Activated CD8-positive, alpha-beta memory T cell treated with anti-CD3 and anti-CD28 coated beads, Interleukin-2, amount 10 ng/mL, durations not matched to agents 7 days and 5 days (primary cell): ENCODE data around the gene HOGA1. TPM values are rescaled to one million over a fixed set of nuclear protein-coding genes. Genes with fewer than 3 reads are reported as not detected.
"Not testable (repeated sequence)": the region's sequence is repeated elsewhere in the genome, so short reads cannot be mapped to it uniquely, and the experiment has no call there.

Experiments
- ATAC-seq: fragments of 150-1000 bp; cut with Tn5 transposase; one replicate; pipeline ENCODE4 v1.10.0; 2021; ENCODE audit warnings: moderate library complexity
- CTCF ChIA-PET: fragments of 350-600 bp; sonication (Branson Sonifier 250); formaldehyde crosslinking; loops from one replicate; lab custom pipeline; 2021; ENCODE audit warnings: antibody characterized with exemption; lab: Charles Lee
- DNase-seq: peaks from one replicate; pipeline ENCODE4 v3.0.0-alpha.2; 2020
- H3K27ac Mint-ChIP-seq: one replicate; pipeline ENCODE4 v1.8.0; 2021; ENCODE audit warnings: mild to moderate bottlenecking, mixed read lengths
- H3K27me3 Mint-ChIP-seq: one replicate; pipeline ENCODE4 v1.8.0; 2021; ENCODE audit warnings: mixed read lengths
- H3K36me3 Mint-ChIP-seq: one replicate; pipeline ENCODE4 v1.8.0; 2021; ENCODE audit warnings: mild to moderate bottlenecking, mixed read lengths
- H3K4me1 Mint-ChIP-seq: one replicate; pipeline ENCODE4 v1.8.0; 2021; ENCODE audit warnings: mixed read lengths
- H3K4me3 Mint-ChIP-seq: one replicate; pipeline ENCODE4 v1.8.0; 2021; ENCODE audit warnings: mild to moderate bottlenecking, moderate library complexity, mixed read lengths
- H3K9me3 Mint-ChIP-seq: one replicate; pipeline ENCODE4 v1.8.0; 2022; ENCODE audit warnings: low read depth, mixed read lengths
- total RNA-seq, 2 experiments: library from RNA; stranded (reverse); gene quantifications; one replicate each; pipeline ENCODE4 v1.2.3, GENCODE V29; 2021

Gene HOGA1
- total RNA-seq, 2 experiments from 2014 or later = not detected

DNA sequence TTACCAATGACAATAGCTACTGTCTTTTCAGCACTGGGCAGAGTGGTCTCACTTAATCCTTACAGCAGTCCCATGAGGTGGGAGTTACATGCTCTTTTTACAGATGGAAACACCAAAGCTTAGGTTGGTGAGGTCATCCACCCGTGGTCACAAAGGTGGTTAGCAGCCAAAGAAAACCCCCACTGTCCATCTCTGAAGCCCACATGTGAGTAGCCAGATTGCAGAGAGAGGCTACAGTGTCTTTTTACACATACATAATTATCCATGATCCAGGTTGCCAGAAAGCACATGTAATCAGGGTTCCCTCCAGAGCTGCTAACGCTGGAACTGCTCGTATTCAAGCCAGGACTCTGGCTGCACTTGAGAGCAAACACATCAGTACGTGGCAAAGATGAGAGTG lies 36.2 kb upstream of the HOGA1 start:
- Mint-ChIP-seq H3K27me3 (peaks cover 3% of the 10 kb centered on the region), H3K9me3 (no peaks in the 10 kb centered on the region), H3K4me3 (no peak overlapping the region), H3K36me3 (no peaks in the 10 kb centered on the region), H3K27ac (no peak overlapping the region), H3K4me1 (peaks cover 9% of the 10 kb centered on the region)
- DNase-seq = no peak
- CTCF ChIA-PET = no interaction called here
- ATAC-seq = no peak

DNA sequence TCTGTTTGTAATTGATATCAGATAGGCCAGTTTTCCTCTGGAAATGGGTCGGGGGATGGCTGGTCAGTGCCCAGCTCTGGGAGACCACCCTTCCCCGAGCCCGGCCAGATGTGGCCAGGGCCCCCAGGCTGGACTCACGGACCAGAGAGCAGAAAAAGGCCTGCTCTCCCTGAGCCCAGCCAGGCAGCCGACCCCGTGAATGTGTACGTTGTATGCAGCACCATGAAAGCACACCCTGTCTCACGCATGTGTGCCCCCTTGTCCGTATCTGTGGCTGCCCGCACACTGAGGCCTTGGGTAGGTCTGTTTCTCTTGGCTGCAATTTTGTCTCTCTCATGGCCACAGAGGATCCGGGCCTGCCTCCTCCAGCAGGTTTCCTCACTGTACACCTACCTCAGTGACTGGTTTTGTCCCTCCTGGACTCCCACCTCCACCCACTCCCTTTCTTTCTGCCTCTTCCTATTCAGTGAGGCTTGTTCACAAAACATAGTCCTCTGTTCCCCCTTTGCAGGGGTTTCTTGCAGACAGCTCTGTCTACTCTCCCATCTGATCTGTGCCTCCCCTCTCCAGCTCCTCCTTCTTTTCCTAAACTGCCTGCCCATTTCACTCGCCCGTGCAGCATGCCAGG lies 35.2 kb upstream of the HOGA1 start:
- DNase-seq (no peak), ATAC-seq (no peak)
- Mint-ChIP-seq H3K36me3 (no peaks in the 10 kb centered on the region), H3K27me3 (peaks cover 3% of the 10 kb centered on the region), H3K4me3 (no peak overlapping the region), H3K27ac (no peak overlapping the region), H3K4me1 (peaks cover 1% of the 10 kb centered on the region), H3K9me3 (no peaks in the 10 kb centered on the region)
- CTCF ChIA-PET = interaction anchor here (3.6 to 6.3 kb wide), 2 partner anchors 14 to 23 kb away, joined by 9 to 35 read pairs; partner anchors contain the start of gene ANKRD2

DNA sequence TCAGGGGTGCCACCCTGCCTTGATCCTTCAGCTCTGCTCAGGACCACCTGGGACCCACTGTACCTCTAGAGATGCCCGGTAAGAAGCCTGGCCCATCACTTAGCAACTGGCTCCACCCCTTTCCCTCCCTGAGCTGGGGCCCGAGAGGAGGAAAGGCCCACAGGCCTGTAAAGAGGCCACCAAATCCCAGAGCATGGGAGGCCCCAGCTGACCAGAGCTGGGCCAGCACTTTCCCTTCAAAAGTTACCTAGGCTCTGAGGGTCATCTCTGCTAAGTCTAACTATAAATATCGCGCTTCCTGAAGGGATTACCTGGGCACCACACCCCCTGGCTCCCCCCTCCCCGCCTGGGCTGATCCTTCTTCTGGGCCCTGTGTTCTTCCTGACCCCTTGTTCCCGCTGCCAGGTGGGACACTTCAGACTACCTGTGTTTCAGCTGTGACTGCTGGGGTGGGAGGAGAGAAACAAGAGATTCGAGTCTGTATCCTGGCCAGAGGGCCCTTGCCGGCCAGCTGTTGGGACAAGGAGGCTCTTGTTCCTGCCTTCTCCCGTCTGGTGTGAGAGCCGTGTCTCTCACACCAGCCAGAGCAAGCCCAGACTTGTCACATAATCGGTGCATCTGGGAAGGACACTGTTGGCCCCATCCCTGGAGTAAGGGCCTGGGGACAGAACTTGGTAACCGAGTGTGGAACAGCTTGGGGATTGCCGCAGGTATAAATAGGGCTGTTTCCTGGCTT lies 34.4 kb upstream of the HOGA1 start:
- Mint-ChIP-seq H3K36me3 (no peaks in the 10 kb centered on the region), H3K27me3 (peaks cover 3% of the 10 kb centered on the region), H3K4me3 (no peak overlapping the region), H3K9me3 (no peaks in the 10 kb centered on the region), H3K4me1 (peaks cover 1% of the 10 kb centered on the region), H3K27ac (no peak overlapping the region)
- ATAC-seq (no peak), DNase-seq (no peak)
- CTCF ChIA-PET = interaction anchor here (3.6 to 6.3 kb wide), 2 partner anchors 15 to 22 kb away, joined by 9 to 35 read pairs; partner anchors contain the start of gene ANKRD2

- H3K9me3 Mint-ChIP-seq = no peaks in the 10 kb centered on the region
- DNase-seq = no peak
- no peak overlapping the region for H3K4me3 Mint-ChIP-seq
- H3K36me3 Mint-ChIP-seq = no peaks in the 10 kb centered on the region
- no peak for ATAC-seq
- CTCF ChIA-PET = interaction anchor here (2.0 to 6.3 kb wide), 3 partner anchors 16 to 87 kb away, joined by 7 to 35 read pairs (median 9); partner anchors contain the start of gene ANKRD2
- H3K27me3 Mint-ChIP-seq = peaks cover 3% of the 10 kb centered on the region
- peaks cover 1% of the 10 kb centered on the region for H3K4me1 Mint-ChIP-seq
- no peak overlapping the region for H3K27ac Mint-ChIP-seq
Measured at GRCh38 chr10:97550336-97551149, 33.6 kb upstream of the HOGA1 start.

DNA sequence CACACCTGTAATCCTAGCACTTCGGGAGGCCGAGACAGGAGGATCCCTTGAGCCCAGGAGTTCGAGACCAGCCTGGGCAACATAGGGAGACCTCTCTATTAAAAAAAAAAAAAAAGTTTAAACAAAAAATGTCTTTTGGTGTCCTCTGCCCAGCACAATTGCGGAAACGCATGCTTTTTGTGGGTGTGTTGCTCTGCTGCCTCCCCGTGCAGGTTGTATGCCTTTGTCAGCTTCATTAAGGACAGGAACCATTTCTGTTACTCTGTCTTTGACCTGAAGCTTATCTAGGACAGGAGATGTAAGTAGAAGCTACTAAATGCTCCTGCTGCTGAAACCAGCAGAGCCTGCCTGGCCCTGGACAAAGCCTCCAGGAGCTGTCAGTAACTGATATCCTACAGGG lies 32.9 kb upstream of the HOGA1 start:
- Mint-ChIP-seq H3K27me3 (peaks cover 3% of the 10 kb centered on the region), H3K27ac (no peak overlapping the region)

DNA sequence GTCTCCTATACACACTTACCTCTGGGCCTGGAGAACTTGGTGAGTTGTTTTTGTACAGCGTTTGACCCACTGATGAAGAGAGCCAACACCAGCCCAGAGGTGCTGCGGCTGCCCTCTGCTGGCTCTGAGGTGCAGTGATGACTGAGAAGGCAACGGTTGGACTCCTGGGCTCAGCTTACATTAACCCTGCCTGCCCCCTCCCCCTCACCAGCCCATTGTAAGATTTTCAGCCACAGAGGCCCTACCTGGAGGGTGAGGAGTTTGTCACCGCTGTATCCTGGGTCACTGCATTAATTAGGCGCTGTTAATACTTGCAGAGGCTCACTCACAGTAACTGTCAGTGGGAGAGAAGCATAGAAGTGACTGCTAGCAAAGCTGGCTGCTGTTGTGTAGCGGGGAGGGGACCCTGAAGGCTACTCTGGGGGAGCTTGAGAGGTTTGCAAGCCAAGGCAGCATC lies 30.6 kb upstream of the HOGA1 start:
- H3K4me3 Mint-ChIP-seq = no peak overlapping the region
- H3K36me3 Mint-ChIP-seq = no peaks in the 10 kb centered on the region
- H3K27ac Mint-ChIP-seq = no peak overlapping the region
- CTCF ChIA-PET = interaction anchor here (0.7 to 6.3 kb wide), 19 partner anchors 11 to 153 kb away, joined by 3 to 36 read pairs (median 5); partner anchors contain the start of genes ANKRD2 and RRP12
- peak; percentile 66 for DNase-seq
- peaks cover 1% of the 10 kb centered on the region for H3K4me1 Mint-ChIP-seq
- ATAC-seq = peak; percentile 98
- no peaks in the 10 kb centered on the region for H3K9me3 Mint-ChIP-seq
- H3K27me3 Mint-ChIP-seq = peaks cover 3% of the 10 kb centered on the region

More for the DNA sequence above, 32.9 kb upstream of the HOGA1 start:
- Mint-ChIP-seq H3K36me3 (no peaks in the 10 kb centered on the region), H3K9me3 (no peaks in the 10 kb centered on the region), H3K4me1 (peaks cover 1% of the 10 kb centered on the region), H3K4me3 (no peak overlapping the region)
- DNase-seq (no peak), ATAC-seq (no peak)
- CTCF ChIA-PET = interaction anchor here (1.3 to 6.3 kb wide), 5 partner anchors 10 to 144 kb away, joined by 4 to 36 read pairs (median 9); partner anchors contain the start of gene ANKRD2

GRCh38 chr10:97554336-97554735 lies 29.9 kb upstream of the HOGA1 start:
- H3K4me1 Mint-ChIP-seq, H3K27ac Mint-ChIP-seq, H3K4me3 Mint-ChIP-seq, DNase-seq, ATAC-seq, H3K36me3 Mint-ChIP-seq, H3K27me3 Mint-ChIP-seq, H3K9me3 Mint-ChIP-seq: not testable (repeated sequence)
- CTCF ChIA-PET = interaction anchor here (0.7 to 6.3 kb wide), 17 partner anchors 11 to 154 kb away, joined by 3 to 36 read pairs (median 5); partner anchors contain the start of genes ANKRD2 and RRP12

DNA sequence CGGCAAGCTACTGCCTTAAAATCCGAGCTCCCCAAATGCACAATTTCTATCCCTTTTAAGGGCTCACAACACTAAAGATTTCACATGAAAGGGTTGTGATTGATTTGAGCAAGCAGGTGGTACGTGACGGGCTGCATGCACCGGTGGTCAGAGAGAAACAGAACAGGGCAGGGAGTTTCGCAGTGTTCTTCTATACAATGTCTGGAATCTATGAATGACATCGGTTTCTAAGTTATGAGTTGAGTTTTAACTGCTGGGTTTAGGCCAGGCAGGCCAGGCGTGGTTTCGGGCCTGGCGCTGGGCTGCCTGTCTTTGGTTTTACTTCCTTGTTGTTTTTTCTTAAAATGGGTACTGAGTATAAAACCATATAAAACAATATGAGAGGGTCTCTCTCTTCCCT lies 28.6 kb upstream of the HOGA1 start:
- ATAC-seq, DNase-seq, H3K4me1 Mint-ChIP-seq, H3K27ac Mint-ChIP-seq, H3K9me3 Mint-ChIP-seq, H3K27me3 Mint-ChIP-seq, H3K4me3 Mint-ChIP-seq, H3K36me3 Mint-ChIP-seq: not testable (repeated sequence)
- CTCF ChIA-PET = interaction anchor here (6.3 kb wide), 1 partner anchor 21 kb away, joined by 35 read pairs; no protein-coding TSS in a partner anchor

DNA sequence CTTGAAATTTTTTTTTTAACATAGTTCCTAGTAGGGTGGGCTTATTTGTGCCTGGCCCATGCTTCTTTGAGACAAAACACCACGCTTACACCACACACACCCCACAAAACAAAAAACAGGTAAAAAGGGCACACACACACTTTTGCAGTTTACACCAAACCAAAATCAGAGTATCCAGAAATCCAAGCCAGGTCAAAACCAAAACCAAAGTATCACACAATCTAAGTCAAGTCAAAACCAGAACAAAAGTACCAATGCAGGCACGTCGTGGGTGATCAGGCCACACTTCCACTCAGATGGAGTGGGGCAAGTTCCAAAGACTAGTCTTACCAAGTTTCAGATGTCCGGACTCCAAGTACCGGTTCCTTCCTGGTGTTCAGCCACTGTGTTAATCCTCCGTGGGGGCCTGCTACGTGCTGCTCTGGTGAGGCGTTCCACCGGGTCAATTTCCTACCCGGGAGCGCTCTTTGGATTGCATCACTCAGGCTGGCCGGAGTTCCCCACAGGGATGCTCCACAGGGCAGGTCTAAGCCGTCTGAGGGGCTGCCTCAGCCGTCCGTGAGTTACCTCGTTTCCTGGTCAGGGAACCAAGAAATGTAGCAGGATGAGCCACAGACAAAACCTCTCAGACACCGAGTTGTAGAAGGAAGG lies 23.3 kb upstream of the HOGA1 start:
- DNase-seq, H3K27me3 Mint-ChIP-seq, CTCF ChIA-PET, H3K9me3 Mint-ChIP-seq, H3K4me1 Mint-ChIP-seq, ATAC-seq, H3K4me3 Mint-ChIP-seq, H3K27ac Mint-ChIP-seq, H3K36me3 Mint-ChIP-seq: not testable (repeated sequence)

GRCh38 chr10:97561386-97562077 lies 22.7 kb upstream of the HOGA1 start:
- H3K4me1 Mint-ChIP-seq, H3K9me3 Mint-ChIP-seq, CTCF ChIA-PET, H3K27me3 Mint-ChIP-seq, H3K4me3 Mint-ChIP-seq, H3K36me3 Mint-ChIP-seq, ATAC-seq, DNase-seq: not testable (repeated sequence)
- peak overlapping the region; percentile 1 for H3K27ac Mint-ChIP-seq

- not testable (repeated sequence) for H3K36me3 Mint-ChIP-seq
Measured at GRCh38 chr10:97562329-97562728, 21.9 kb upstream of the HOGA1 start.

GRCh38 chr10:97563337-97563736 lies 20.9 kb upstream of the HOGA1 start:
- Mint-ChIP-seq H3K27ac (no peak overlapping the region), H3K36me3 (peaks cover 2% of the 10 kb centered on the region), H3K4me1 (peaks cover 11% of the 10 kb centered on the region), H3K9me3 (no peaks in the 10 kb centered on the region), H3K4me3 (no peak overlapping the region), H3K27me3 (peaks cover 5% of the 10 kb centered on the region)
- CTCF ChIA-PET = no interaction called here
- DNase-seq (no peak), ATAC-seq (no peak)

More at GRCh38 chr10:97562329-97562728, 21.9 kb upstream of the HOGA1 start:
- H3K27me3 Mint-ChIP-seq, ATAC-seq, H3K27ac Mint-ChIP-seq, DNase-seq, H3K9me3 Mint-ChIP-seq, CTCF ChIA-PET, H3K4me3 Mint-ChIP-seq: not testable (repeated sequence)
- peaks cover 11% of the 10 kb centered on the region for H3K4me1 Mint-ChIP-seq
